Upper lobe of left lung (tissue), 6 donors: ENCODE results near the gene SPEF2. TPM values are rescaled to one million over a fixed set of nuclear protein-coding genes. Genes with fewer than 3 reads are reported as not detected.

Experiments used
- ATAC-seq, 2 donors: fragments of 200-7000 bp; cut with Tn5 transposase; one replicate each; pipeline ENCODE4 v1.9.1; 2022; ENCODE audit warnings: mild to moderate bottlenecking in 2 of 2, moderate library complexity in 2 of 2; ENCODE audit not compliant: low FRiP score in 2 of 2
- DNase-seq, 2 donors: peaks; one replicate each; pipeline ENCODE4 v3.0.0-alpha.2; 2019 to 2020
- H3K27ac ChIP-seq, 4 donors: fragments of 200-600 bp; sonication (generic); one replicate each; pipeline ENCODE4 v1.5.1; 2016 to 2019
- H3K27me3 ChIP-seq, 4 donors: fragments of 200-600 bp; sonication (generic); one replicate each; pipeline ENCODE4 v1.5.1; 2017 to 2019
- H3K36me3 ChIP-seq, 4 donors: fragments of 200-600 bp; sonication (generic); one replicate each; pipeline ENCODE4 v1.5.1; 2016 to 2019
- H3K4me1 ChIP-seq, 4 donors: fragments of 200-600 bp; sonication (generic); one replicate each; pipeline ENCODE4 v1.5.1; 2018 to 2019
- H3K4me3 ChIP-seq, 4 donors: fragments of 200-600 bp; sonication (generic); one replicate each; pipeline ENCODE4 v1.5.1; 2017 to 2019; ENCODE audit warnings: mild to moderate bottlenecking in 2 of 4, moderate library complexity in 1 of 4
- H3K9me3 ChIP-seq, 4 donors: fragments of 200-600 bp; sonication (generic); one replicate each; pipeline ENCODE4 v1.5.1; 2018 to 2019
- CTCF ChIP-seq, 6 experiments: fragments of 450-650 bp in 4 of 6; fragments of 200-600 bp in 2 of 6; sonication (generic) in 2 of 6; IDR thresholded peaks; one replicate each; pipeline ENCODE4 v1.5.1; 2016 to 2019; ENCODE audit warnings: antibody characterized with exemption in 6 of 6
- EP300 ChIP-seq, 4 donors: sonication (generic); formaldehyde crosslinking; IDR thresholded peaks; one replicate each; pipeline ENCODE4 v1.5.1; 2017; ENCODE audit warnings: antibody characterized with exemption in 4 of 4, control low read depth in 2 of 4
- POLR2A ChIP-seq, 4 donors: fragments of 450-650 bp; IDR thresholded peaks; one replicate each; pipeline ENCODE4 v1.5.1; 2016 to 2017; ENCODE audit warnings: antibody characterized with exemption in 4 of 4, mild to moderate bottlenecking in 2 of 4
- POLR2AphosphoS5 ChIP-seq, 2 donors: sonication (generic); formaldehyde crosslinking; IDR thresholded peaks; one replicate each; pipeline ENCODE4 v1.5.1; 2017; ENCODE audit warnings: antibody characterized with exemption in 2 of 2
- WGBS, 2 donors: methylation state at CpG; one replicate each; pipeline ENCODE4 v1.1.5; 2017 to 2018; 5-methylcytosine and 5-hydroxymethylcytosine counted together
- total RNA-seq, 6 donors: library from RNA; depleted of rRNA in 4 of 6; stranded (reverse); fragments of >200 nt in 4 of 6; gene quantifications; one replicate each; pipeline versions ENCODE4 v1.1.0 to v1.2.1, GENCODE V29; 2016 to 2021
- donor health status: DM: no; HTN: no; CAD: no; lungs with moderate emphysema.
- donor health status: DM: no; HTN: yes; CAD: no; lungs with severe emphysema.

SPEF2 gene
- total RNA-seq, 6 donors from 2014 or later: 6.6 to 95.3 (median 13.9) TPM

GRCh38 chr5:35828082-35828598, 210.5 kb downstream of the SPEF2 start:
- ATAC-seq (no peak), DNase-seq (no peak)
- no peak overlapping the region for H3K4me3 ChIP-seq
- whole genome bisulfite sequencing, 2 donors: 87 to 89% methylated on average over 4 of the region's 4 CpGs
- H3K9me3 ChIP-seq: no peaks in the 10 kb centered on the region
- H3K4me1 ChIP-seq: no peaks in the 10 kb centered on the region
- TF ChIP-seq POLR2AphosphoS5 (IDR thresholded peaks at IDR 0.05) (no peak), POLR2A (IDR thresholded peaks at IDR 0.05) (no peak), EP300 (IDR thresholded peaks at IDR 0.05) (no peak), CTCF (IDR thresholded peaks at IDR 0.05) (no peak)
- no peak overlapping the region for H3K27ac ChIP-seq
- no peaks in the 10 kb centered on the region for H3K27me3 ChIP-seq
- H3K36me3 ChIP-seq: no peaks in the 10 kb centered on the region

GRCh38 chr5:35830587-35830986, 212.9 kb downstream of the SPEF2 start:
- no peak for DNase-seq

GRCh38 chr5:35832762-35833161, 215.1 kb downstream of the SPEF2 start:
- Histone ChIP-seq H3K4me1 (no peaks in the 10 kb centered on the region), H3K27ac (no peak overlapping the region), H3K9me3 (no peaks in the 10 kb centered on the region), H3K36me3 (no peaks in the 10 kb centered on the region), H3K27me3 (no peaks in the 10 kb centered on the region), H3K4me3 (no peak overlapping the region)
- WGBS, 2 donors: 67 to 68% methylated on average over 2 of the region's 2 CpGs
- TF ChIP-seq EP300 (IDR thresholded peaks at IDR 0.05) (no peak), POLR2A (IDR thresholded peaks at IDR 0.05) (no peak), CTCF (IDR thresholded peaks at IDR 0.05) (no peak), POLR2AphosphoS5 (IDR thresholded peaks at IDR 0.05) (no peak)
- DNase-seq: no peak
- no peak for ATAC-seq

More at GRCh38 chr5:35830587-35830986, 212.9 kb downstream of the SPEF2 start:
- H3K4me3 ChIP-seq: no peak overlapping the region
- no peaks in the 10 kb centered on the region for H3K27me3 ChIP-seq
- no peaks in the 10 kb centered on the region for H3K9me3 ChIP-seq
- ATAC-seq: no peak
- no peak overlapping the region for H3K27ac ChIP-seq
- no peaks in the 10 kb centered on the region for H3K36me3 ChIP-seq
- TF ChIP-seq POLR2AphosphoS5 (IDR thresholded peaks at IDR 0.05) (no peak), POLR2A (IDR thresholded peaks at IDR 0.05) (no peak), EP300 (IDR thresholded peaks at IDR 0.05) (no peak), CTCF (IDR thresholded peaks at IDR 0.05) (no peak)
- H3K4me1 ChIP-seq: no peaks in the 10 kb centered on the region
- 75 to 78% methylated on average over 4 of the region's 4 CpGs for WGBS, 2 donors

GRCh38 chr5:35833224-35833623, 215.6 kb downstream of the SPEF2 start:
- Histone ChIP-seq H3K27me3 (no peaks in the 10 kb centered on the region), H3K36me3 (no peaks in the 10 kb centered on the region), H3K9me3 (no peaks in the 10 kb centered on the region), H3K27ac (no peak overlapping the region), H3K4me1 (no peaks in the 10 kb centered on the region), H3K4me3 (no peak overlapping the region)
- TF ChIP-seq EP300 (IDR thresholded peaks at IDR 0.05) (no peak), CTCF (IDR thresholded peaks at IDR 0.05) (no peak), POLR2AphosphoS5 (IDR thresholded peaks at IDR 0.05) (no peak), POLR2A (IDR thresholded peaks at IDR 0.05) (no peak)
- 75 to 82% methylated on average over 2 of the region's 2 CpGs for WGBS, 2 donors
- DNase-seq (no peak), ATAC-seq (no peak)
